Neural progenitor cell (in vitro differentiated cells): ENCODE results near the gene OGFOD3.

Experiments
- CTCF ChIP-seq: fragments of 200-600 bp; sonication (generic); IDR thresholded peaks from 2 replicates; pipeline ENCODE4 v1.5.1; 2017; ENCODE audit warnings: antibody characterized with exemption, mild to moderate bottlenecking
- EZH2 ChIP-seq: fragments of 200-600 bp; sonication (generic); IDR thresholded peaks from 2 replicates; pipeline ENCODE4 v1.6.1; 2017; ENCODE audit warnings: antibody characterized with exemption, mild to moderate bottlenecking, moderate library complexity

GRCh38 chr17:82435103-82435502, 16.7 kb upstream of the OGFOD3 start:
- TF ChIP-seq CTCF (no peak), EZH2 (no peak)
